CD14-positive monocyte (primary cell): ENCODE data around the gene MAP2. TPM values are rescaled to one million over a fixed set of nuclear protein-coding genes. Genes with fewer than 3 reads are reported as not detected.

Experiments
- DNase-seq, 3 donors: peaks; one replicate each; pipeline ENCODE4 v3.0.0-alpha.2; 2011 to 2022
- H2AFZ ChIP-seq: 2 replicates; pipeline ENCODE4 v1.6.0; 2012; ENCODE audit warnings: mild to moderate bottlenecking, low read depth, low read length, inconsistent platforms; ENCODE audit not compliant: insufficient read depth, poor library complexity, severe bottlenecking
- H3K27ac ChIP-seq, 2 donors: 1 replicate in 1 of 2; 2 replicates in 1 of 2; pipeline ENCODE4 v1.5.1; 2012 to 2013; ENCODE audit warnings: low read length in 2 of 2, control low read depth in 1 of 2, inconsistent platforms in 1 of 2, low read depth in 1 of 2, mild to moderate bottlenecking in 1 of 2
- H3K27me3 ChIP-seq, 2 donors: one replicate each; pipeline versions ENCODE4 v1.6.0 to v1.6.1; 2011 to 2013; ENCODE audit warnings: low read length in 2 of 2; ENCODE audit not compliant: control insufficient read depth in 2 of 2, insufficient read depth in 2 of 2
- H3K36me3 ChIP-seq, 2 donors: replicated peaks in 1 of 2; 1 replicate in 1 of 2; 2 replicates in 1 of 2; pipeline versions ENCODE4 v1.5.1 to v1.6.1; 2012 to 2013; ENCODE audit warnings: low read length in 2 of 2, control low read depth in 1 of 2, inconsistent platforms in 1 of 2, mild to moderate bottlenecking in 1 of 2; ENCODE audit not compliant: insufficient read depth in 2 of 2, control insufficient read depth in 1 of 2
- H3K4me1 ChIP-seq, 2 donors: 1 replicate in 1 of 2; 2 replicates in 1 of 2; pipeline versions ENCODE4 v1.5.1 to v1.6.1; 2012 to 2013; ENCODE audit warnings: low read length in 2 of 2, control low read depth in 1 of 2, inconsistent platforms in 1 of 2, mild to moderate bottlenecking in 1 of 2, moderate library complexity in 1 of 2; ENCODE audit not compliant: insufficient read depth in 2 of 2, control insufficient read depth in 1 of 2
- H3K4me2 ChIP-seq: replicated peaks from 2 replicates; pipeline ENCODE3; 2012; ENCODE audit warnings: low read length, moderate library complexity, mild to moderate bottlenecking; ENCODE audit not compliant: poor library complexity, severe bottlenecking; ENCODE audit errors: extremely low read depth
- H3K4me3 ChIP-seq, 3 experiments: fragments of 200-600 bp in 1 of 3; sonication (generic) in 1 of 3; replicated peaks in 1 of 3; 1 replicate in 2 of 3; 2 replicates in 1 of 3; pipeline ENCODE4 v1.5.1; 2011 to 2013; ENCODE audit warnings: low read length in 3 of 3, mild to moderate bottlenecking in 3 of 3, control low read depth in 2 of 3, low read depth in 2 of 3, inconsistent platforms in 1 of 3, moderate library complexity in 1 of 3
- H3K79me2 ChIP-seq: 2 replicates; pipeline ENCODE4 v1.6.0; 2012; ENCODE audit warnings: mild to moderate bottlenecking, control low read depth, inconsistent platforms, low read length, moderate library complexity; ENCODE audit not compliant: insufficient read depth
- H3K9ac ChIP-seq: 2 replicates; pipeline ENCODE4 v1.6.0; 2017; ENCODE audit warnings: low read length, mild to moderate bottlenecking; ENCODE audit not compliant: insufficient read depth, poor library complexity, severe bottlenecking
- H3K9me3 ChIP-seq, 2 donors: replicated peaks in 1 of 2; 1 replicate in 1 of 2; 2 replicates in 1 of 2; pipeline versions ENCODE4 v1.5.1 to v1.6.1; 2012 to 2013; ENCODE audit warnings: low read length in 2 of 2, control low read depth in 1 of 2; ENCODE audit not compliant: control insufficient read depth in 1 of 2, insufficient read depth in 1 of 2
- H4K20me1 ChIP-seq: 2 replicates; pipeline ENCODE4 v1.6.0; 2012; ENCODE audit warnings: mild to moderate bottlenecking, low read length, control low read depth, moderate library complexity; ENCODE audit not compliant: insufficient read depth
- H3K27ac Mint-ChIP-seq, 7 donors: one replicate each; pipeline ENCODE4 v1.8.0; 2020; ENCODE audit warnings: mild to moderate bottlenecking in 7 of 7, mixed read lengths in 7 of 7, moderate library complexity in 6 of 7, inconsistent platforms in 2 of 7
- H3K27me3 Mint-ChIP-seq, 3 donors: one replicate each; pipeline ENCODE4 v1.8.0; 2021 to 2022; ENCODE audit warnings: low read depth in 3 of 3, mild to moderate bottlenecking in 3 of 3, mixed read lengths in 3 of 3, moderate library complexity in 3 of 3, inconsistent platforms in 1 of 3
- H3K36me3 Mint-ChIP-seq, 2 donors: one replicate each; pipeline ENCODE4 v1.8.0; 2020; ENCODE audit warnings: mixed read lengths in 2 of 2, inconsistent platforms in 1 of 2, mild to moderate bottlenecking in 1 of 2
- H3K4me1 Mint-ChIP-seq: one replicate; pipeline ENCODE4 v1.8.0; 2020; ENCODE audit warnings: mild to moderate bottlenecking, mixed read lengths
- H3K4me3 Mint-ChIP-seq, 2 donors: one replicate each; pipeline ENCODE4 v1.8.0; 2020; ENCODE audit warnings: mild to moderate bottlenecking in 2 of 2, mixed read lengths in 2 of 2, moderate library complexity in 1 of 2
- H3K9me3 Mint-ChIP-seq, 7 donors: one replicate each; pipeline ENCODE4 v1.8.0; 2020 to 2022; ENCODE audit warnings: mixed read lengths in 7 of 7, mild to moderate bottlenecking in 6 of 7, moderate library complexity in 6 of 7, inconsistent platforms in 2 of 7
- WGBS: methylation state at CpG from one replicate; pipeline ENCODE4 v1.1.5; 2013; ENCODE audit warnings: missing lambda C conversion rate; ENCODE audit not compliant: insufficient coverage; 5-methylcytosine and 5-hydroxymethylcytosine counted together
- intact Hi-C, 2 donors: fragments of 100-400 bp; cut with micrococcal nuclease; formaldehyde crosslinking; loops; one replicate each; pipeline versions ENCODE4 v1.15.0 to v1.15.1; 2023
- polyA plus RNA-seq, 3 donors: library from polyadenylated mRNA; depleted of rRNA in 1 of 3; unstranded in 2 of 3; stranded (reverse) in 1 of 3; fragments of 300-500 nt in 2 of 3; fragments of >200 nt in 1 of 3; fragmentation: Illumina TruSeq in 2 of 3; gene quantifications; 1 replicate in 2 of 3; 2 replicates in 1 of 3; pipeline ENCODE4 v1.2.3, GENCODE V29; 2012 to 2021
- TF ChIP-seq, protein P1 (sequence below): fragments of 200-600 bp; IDR thresholded peaks from one replicate; pipeline ENCODE4 v1.8.0; 2022; ENCODE audit warnings: antibody characterized with exemption, mild to moderate bottlenecking

MAP2 gene
- polyA plus RNA-seq, 3 donors, result not detected

- Histone ChIP-seq H3K27ac (no peak overlapping the region), H3K9me3 (no peaks in the 10 kb centered on the region), H3K4me3 (no peak overlapping the region), H4K20me1 (no peaks in the 10 kb centered on the region), H3K27me3 (peaks cover 30 to 43% of the 10 kb centered on the region in 2 donors), H3K9ac (no peak overlapping the region), H3K4me1 (peaks cover 8 to 15% of the 10 kb centered on the region in 2 donors), H3K79me2 (no peaks in the 10 kb centered on the region), H3K4me2 (no peak overlapping the region), H3K36me3 (no peaks in the 10 kb centered on the region), H2AFZ (no peak overlapping the region)
- Mint-ChIP-seq H3K4me1 (peaks cover 14% of the 10 kb centered on the region), H3K9me3 (peaks cover 0 to 3% (median 0%) of the 10 kb centered on the region in 7 donors), H3K27ac (no peak overlapping the region), H3K27me3 (peaks cover 28 to 50% (median 44%) of the 10 kb centered on the region in 3 donors), H3K36me3 (no peaks in the 10 kb centered on the region), H3K4me3 (peak overlapping the region in 1 of 2 donors; percentile 75)
- 0% methylated on average over 3 of the region's 10 CpGs for WGBS
- intact Hi-C loops, result no loop called here
- no peak for DNase-seq
- TF ChIP-seq, protein P1, sequence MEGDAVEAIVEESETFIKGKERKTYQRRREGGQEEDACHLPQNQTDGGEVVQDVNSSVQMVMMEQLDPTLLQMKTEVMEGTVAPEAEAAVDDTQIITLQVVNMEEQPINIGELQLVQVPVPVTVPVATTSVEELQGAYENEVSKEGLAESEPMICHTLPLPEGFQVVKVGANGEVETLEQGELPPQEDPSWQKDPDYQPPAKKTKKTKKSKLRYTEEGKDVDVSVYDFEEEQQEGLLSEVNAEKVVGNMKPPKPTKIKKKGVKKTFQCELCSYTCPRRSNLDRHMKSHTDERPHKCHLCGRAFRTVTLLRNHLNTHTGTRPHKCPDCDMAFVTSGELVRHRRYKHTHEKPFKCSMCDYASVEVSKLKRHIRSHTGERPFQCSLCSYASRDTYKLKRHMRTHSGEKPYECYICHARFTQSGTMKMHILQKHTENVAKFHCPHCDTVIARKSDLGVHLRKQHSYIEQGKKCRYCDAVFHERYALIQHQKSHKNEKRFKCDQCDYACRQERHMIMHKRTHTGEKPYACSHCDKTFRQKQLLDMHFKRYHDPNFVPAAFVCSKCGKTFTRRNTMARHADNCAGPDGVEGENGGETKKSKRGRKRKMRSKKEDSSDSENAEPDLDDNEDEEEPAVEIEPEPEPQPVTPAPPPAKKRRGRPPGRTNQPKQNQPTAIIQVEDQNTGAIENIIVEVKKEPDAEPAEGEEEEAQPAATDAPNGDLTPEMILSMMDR, result no peak
Measured at GRCh38 chr2:209424781-209425470, 1.1 kb downstream of the MAP2 start.

DNA sequence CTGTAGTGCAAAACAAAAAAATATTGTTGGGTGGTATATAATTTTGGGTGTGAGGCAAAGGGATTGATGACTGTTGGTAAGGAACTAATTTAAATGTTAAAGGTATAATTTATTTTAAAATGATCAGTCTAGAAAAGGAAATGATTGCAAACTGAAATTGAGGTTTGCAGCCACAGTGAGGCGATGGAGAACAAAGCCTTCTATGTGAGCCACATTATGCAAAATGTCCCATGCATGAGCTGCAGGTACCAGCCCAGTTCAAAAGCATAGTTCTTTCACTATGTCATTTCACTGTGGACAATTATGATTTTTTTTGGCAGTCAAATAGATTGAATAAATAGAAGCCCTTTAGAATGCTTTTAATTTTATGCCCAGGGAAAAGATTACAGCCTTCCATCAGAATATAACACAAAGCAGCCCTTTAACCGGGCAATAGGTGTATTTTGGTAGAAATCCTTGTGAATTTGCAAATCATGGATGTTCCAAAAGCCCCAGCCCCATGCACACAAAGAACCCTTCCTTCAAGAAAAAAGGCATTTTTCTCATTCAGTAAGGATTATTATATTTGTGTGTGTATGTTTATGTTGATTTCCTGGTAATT, 1.7 kb downstream of the MAP2 start:
- H3K27ac ChIP-seq, result no peak overlapping the region
- peaks cover 30 to 43% of the 10 kb centered on the region in 2 donors for H3K27me3 ChIP-seq
- Mint-ChIP-seq H3K4me3 (peak overlapping the region in 1 of 2 donors; percentile 28), H3K27ac (no peak overlapping the region), H3K36me3 (no peaks in the 10 kb centered on the region), H3K4me1 (peaks cover 14% of the 10 kb centered on the region), H3K27me3 (peaks cover 31 to 50% (median 44%) of the 10 kb centered on the region in 3 donors), H3K9me3 (peaks cover 0 to 3% (median 0%) of the 10 kb centered on the region in 7 donors)
- intact Hi-C loops, result no loop called here
- no peaks in the 10 kb centered on the region for H3K36me3 ChIP-seq
- no peak overlapping the region for H3K9ac ChIP-seq
- H3K79me2 ChIP-seq, result no peaks in the 10 kb centered on the region
- peaks cover 8 to 15% of the 10 kb centered on the region in 2 donors for H3K4me1 ChIP-seq
- H4K20me1 ChIP-seq, result no peaks in the 10 kb centered on the region
- 0% methylated on average over 1 of the region's 2 CpGs for WGBS
- TF ChIP-seq, protein P1, result no peak
- H3K4me3 ChIP-seq, result no peak overlapping the region
- no peak for DNase-seq
- H3K9me3 ChIP-seq, result no peaks in the 10 kb centered on the region
- no peak overlapping the region for H3K4me2 ChIP-seq
- H2AFZ ChIP-seq, result no peak overlapping the region
